SK-N-SH treated with all-trans-retinoic acid at 6 μM for 48 hours (cell line): ENCODE results near the gene COL25A1.

Source experiments
- ATAC-seq: fragments of 200-7000 bp; cut with Tn5 transposase; 3 replicates; pipeline ENCODE4 v1.9.1; 2020; ENCODE audit warnings: mild to moderate bottlenecking, moderate library complexity
- ARNTL ChIP-seq: fragments of 450-650 bp; formaldehyde crosslinking; IDR thresholded peaks from 2 replicates; pipeline ENCODE4 v1.5.0; 2020; ENCODE audit warnings: low read depth, mild to moderate bottlenecking, moderate library complexity, borderline replicate concordance
- BACH2 ChIP-seq: fragments of 250-450 bp; sonication (Bioruptor Pico); IDR thresholded peaks from 2 replicates; pipeline ENCODE4 v1.9.0; 2021; ENCODE audit warnings: mild to moderate bottlenecking, borderline replicate concordance
- CSDC2 ChIP-seq: fragments of 250-450 bp; sonication (Bioruptor Pico); IDR thresholded peaks from 2 replicates; pipeline ENCODE4 v1.5.0; 2020; ENCODE audit warnings: mild to moderate bottlenecking, moderate library complexity
- GLIS3 ChIP-seq: fragments of 250-450 bp; sonication (Bioruptor Pico); IDR thresholded peaks from 2 replicates; pipeline ENCODE4 v1.5.0; 2020; ENCODE audit warnings: mild to moderate bottlenecking, moderate library complexity
- ISL1 ChIP-seq: fragments of 250-450 bp; sonication (Bioruptor Pico); IDR thresholded peaks from 2 replicates; pipeline ENCODE4 v2.1.2; 2022; ENCODE audit warnings: mild to moderate bottlenecking, moderate library complexity
- OSR1 ChIP-seq: fragments of 250-450 bp; sonication (Bioruptor Pico); IDR thresholded peaks from 2 replicates; pipeline ENCODE4 v1.8.0; 2022; ENCODE audit warnings: moderate library complexity, mild to moderate bottlenecking, inconsistent platforms
- PATZ1 ChIP-seq: fragments of 250-450 bp; sonication (Bioruptor Pico); IDR thresholded peaks from 2 replicates; pipeline ENCODE4 v1.8.0; 2020; ENCODE audit warnings: mild to moderate bottlenecking, moderate library complexity, borderline replicate concordance
- PPARA ChIP-seq: fragments of 250-450 bp; sonication (Bioruptor Pico); IDR thresholded peaks from 2 replicates; pipeline ENCODE4 v1.5.0; 2020; ENCODE audit warnings: mild to moderate bottlenecking, borderline replicate concordance
- RARB ChIP-seq: fragments of 250-450 bp; sonication (Bioruptor Pico); IDR thresholded peaks from 2 replicates; pipeline ENCODE4 v1.8.0; 2021; ENCODE audit warnings: mild to moderate bottlenecking, moderate library complexity
- SNAI2 ChIP-seq: fragments of 250-450 bp; sonication (Bioruptor Pico); IDR thresholded peaks from 2 replicates; pipeline ENCODE4 v1.5.0; 2020; ENCODE audit warnings: mild to moderate bottlenecking, moderate library complexity
- TCF4 ChIP-seq: fragments of 250-450 bp; sonication (Bioruptor Pico); IDR thresholded peaks from 2 replicates; pipeline ENCODE4 v1.8.0; 2021; ENCODE audit warnings: mild to moderate bottlenecking, moderate library complexity, borderline replicate concordance
- TOX ChIP-seq: fragments of 250-450 bp; sonication (Bioruptor Pico); IDR thresholded peaks from 2 replicates; pipeline ENCODE4 v1.8.0; 2021; ENCODE audit warnings: mild to moderate bottlenecking, moderate library complexity, borderline replicate concordance
- TSHZ2 ChIP-seq: fragments of 250-450 bp; sonication (Bioruptor Pico); IDR thresholded peaks from 2 replicates; pipeline ENCODE4 v1.5.0; 2020; ENCODE audit warnings: mild to moderate bottlenecking, moderate library complexity
- ZFP3 ChIP-seq: fragments of 250-450 bp; sonication (Bioruptor Pico); IDR thresholded peaks from 2 replicates; pipeline ENCODE4 v1.5.0; 2020; ENCODE audit warnings: mild to moderate bottlenecking, moderate library complexity
- ZNF565 ChIP-seq: fragments of 450-650 bp; formaldehyde crosslinking; conservative IDR thresholded peaks from 2 replicates; pipeline ENCODE4 v1.5.0; 2020; ENCODE audit warnings: low read depth, mild to moderate bottlenecking, moderate library complexity
- ZNF70 ChIP-seq: fragments of 450-650 bp; formaldehyde crosslinking; IDR thresholded peaks from 2 replicates; pipeline ENCODE4 v1.5.0; 2020; ENCODE audit warnings: mild to moderate bottlenecking, moderate library complexity
- TF ChIP-seq, protein P1 (sequence below): fragments of 250-450 bp; sonication (Bioruptor Pico); IDR thresholded peaks from 2 replicates; pipeline ENCODE4 v1.5.1; 2020; ENCODE audit warnings: low read depth, mild to moderate bottlenecking, moderate library complexity
- TF ChIP-seq, protein P2 (sequence below): fragments of 250-450 bp; sonication (Bioruptor Pico); IDR thresholded peaks from 2 replicates; pipeline ENCODE4 v1.5.1; 2021; ENCODE audit warnings: mild to moderate bottlenecking, moderate library complexity

Gene COL25A1

DNA sequence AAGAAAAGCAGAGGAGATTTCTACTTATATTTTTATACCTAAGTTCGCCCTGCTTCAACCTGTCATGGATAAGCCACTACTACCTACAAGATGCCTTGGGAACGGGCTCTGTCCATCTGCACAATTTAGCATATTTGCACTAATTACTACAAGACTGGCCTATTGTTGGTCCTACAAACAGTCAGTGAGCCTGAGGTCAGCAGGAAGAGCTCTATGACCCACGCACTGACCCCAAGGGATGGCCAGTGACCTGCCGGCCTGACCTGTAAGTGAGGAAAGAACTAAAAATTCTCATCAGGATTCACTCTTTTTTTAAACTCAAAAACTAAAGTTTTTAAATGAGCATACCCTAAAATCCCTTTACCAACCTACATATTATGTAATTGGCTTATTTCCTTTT lies 142.0 kb downstream of the COL25A1 start:
- ATAC-seq: no peak
- TF ChIP-seq ZFP3 (CRISPR knock-in tag): no peak
- TF ChIP-seq PPARA (CRISPR knock-in tag): no peak
- no peak for TF ChIP-seq RARB (CRISPR knock-in tag)
- TF ChIP-seq ISL1 (CRISPR knock-in tag): no peak
- TF ChIP-seq CSDC2 (CRISPR knock-in tag): no peak
- TF ChIP-seq TOX: no peak
- no peak for TF ChIP-seq BACH2 (CRISPR knock-in tag)
- TF ChIP-seq TCF4 (CRISPR knock-in tag): no peak
- no peak for TF ChIP-seq ZNF70
- TF ChIP-seq PATZ1: no peak
- TF ChIP-seq SNAI2: no peak
- TF ChIP-seq, protein P1, sequence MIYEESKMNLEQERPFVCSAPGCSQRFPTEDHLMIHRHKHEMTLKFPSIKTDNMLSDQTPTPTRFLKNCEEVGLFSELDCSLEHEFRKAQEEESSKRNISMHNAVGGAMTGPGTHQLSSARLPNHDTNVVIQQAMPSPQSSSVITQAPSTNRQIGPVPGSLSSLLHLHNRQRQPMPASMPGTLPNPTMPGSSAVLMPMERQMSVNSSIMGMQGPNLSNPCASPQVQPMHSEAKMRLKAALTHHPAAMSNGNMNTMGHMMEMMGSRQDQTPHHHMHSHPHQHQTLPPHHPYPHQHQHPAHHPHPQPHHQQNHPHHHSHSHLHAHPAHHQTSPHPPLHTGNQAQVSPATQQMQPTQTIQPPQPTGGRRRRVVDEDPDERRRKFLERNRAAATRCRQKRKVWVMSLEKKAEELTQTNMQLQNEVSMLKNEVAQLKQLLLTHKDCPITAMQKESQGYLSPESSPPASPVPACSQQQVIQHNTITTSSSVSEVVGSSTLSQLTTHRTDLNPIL (CRISPR knock-in tag): no peak

DNA sequence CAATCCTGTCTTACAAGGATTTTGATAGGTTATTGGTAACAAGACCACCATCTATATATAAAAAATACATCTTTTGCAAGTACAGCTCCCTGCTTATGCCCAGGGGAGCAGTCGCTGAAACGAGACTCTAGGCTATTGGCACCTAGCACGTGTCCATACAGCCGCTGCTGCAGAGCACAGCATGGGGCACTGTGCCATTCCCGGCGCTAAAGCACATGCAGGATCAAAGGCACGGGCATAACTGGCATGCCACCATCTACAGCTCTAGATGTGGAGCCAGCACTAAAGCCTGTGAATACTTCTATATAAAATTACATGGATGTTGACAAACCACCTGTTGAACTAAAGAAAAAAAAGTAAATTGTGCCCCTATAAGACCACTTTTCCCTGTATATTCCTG lies 144.8 kb downstream of the COL25A1 start:
- ATAC-seq: no peak

More for the DNA sequence above, 144.8 kb downstream of the COL25A1 start:
- TF ChIP-seq RARB (CRISPR knock-in tag) (no peak), TCF4 (CRISPR knock-in tag) (no peak), TOX (no peak), ISL1 (CRISPR knock-in tag) (no peak), TSHZ2 (CRISPR knock-in tag) (no peak), PATZ1 (no peak), CSDC2 (CRISPR knock-in tag) (no peak), GLIS3 (no peak), OSR1 (CRISPR knock-in tag) (no peak), ZNF565 (no peak), PPARA (CRISPR knock-in tag) (no peak), BACH2 (CRISPR knock-in tag) (no peak), ZNF70 (no peak), ARNTL (CRISPR knock-in tag) (no peak)
- TF ChIP-seq, protein P2, sequence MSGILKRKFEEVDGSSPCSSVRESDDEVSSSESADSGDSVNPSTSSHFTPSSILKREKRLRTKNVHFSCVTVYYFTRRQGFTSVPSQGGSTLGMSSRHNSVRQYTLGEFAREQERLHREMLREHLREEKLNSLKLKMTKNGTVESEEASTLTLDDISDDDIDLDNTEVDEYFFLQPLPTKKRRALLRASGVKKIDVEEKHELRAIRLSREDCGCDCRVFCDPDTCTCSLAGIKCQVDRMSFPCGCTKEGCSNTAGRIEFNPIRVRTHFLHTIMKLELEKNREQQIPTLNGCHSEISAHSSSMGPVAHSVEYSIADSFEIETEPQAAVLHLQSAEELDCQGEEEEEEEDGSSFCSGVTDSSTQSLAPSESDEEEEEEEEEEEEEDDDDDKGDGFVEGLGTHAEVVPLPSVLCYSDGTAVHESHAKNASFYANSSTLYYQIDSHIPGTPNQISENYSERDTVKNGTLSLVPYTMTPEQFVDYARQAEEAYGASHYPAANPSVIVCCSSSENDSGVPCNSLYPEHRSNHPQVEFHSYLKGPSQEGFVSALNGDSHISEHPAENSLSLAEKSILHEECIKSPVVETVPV: no peak
- TF ChIP-seq, all 23 proteins: peak for 0
